LNCaP clone FGC (cell line): Measurements from ENCODE around the gene C3orf20.

Experiments used
- DNase-seq: peaks from one replicate; pipeline ENCODE4 v3.0.0-alpha.2; 2011; ENCODE audit warnings: low read depth
- H3K4me3 ChIP-seq: 2 replicates; pipeline ENCODE4 v1.5.1; 2011; ENCODE audit warnings: mild to moderate bottlenecking, low read depth, low read length, control low read depth
- TF ChIP-seq, protein P1 (sequence below): IDR thresholded peaks from 2 replicates; pipeline ENCODE4 v1.5.1; 2012; ENCODE audit warnings: mild to moderate bottlenecking; ENCODE audit not compliant: control insufficient read depth, insufficient read depth; ENCODE audit errors: extremely low read depth

C3orf20 gene

DNA sequence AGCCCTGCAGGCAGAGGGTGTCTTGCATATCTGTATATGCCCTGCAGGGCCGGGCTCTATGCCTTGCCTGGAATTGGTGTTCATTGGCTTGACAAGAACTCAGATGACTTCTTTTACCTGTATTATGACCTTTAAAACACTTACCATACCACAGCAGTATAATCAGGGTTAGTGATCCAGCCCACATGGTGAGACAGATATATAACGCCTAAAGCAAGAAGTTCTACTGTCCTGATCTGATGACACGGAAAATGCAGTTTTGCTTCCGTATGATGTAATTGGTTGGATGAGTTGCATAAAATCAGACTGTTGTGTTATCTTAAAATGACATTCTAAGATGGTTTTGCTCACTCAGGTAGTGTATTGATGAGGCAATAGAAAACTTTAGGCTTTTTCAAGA is 14.0 kb upstream of the C3orf20 start:
- no peak overlapping the region for H3K4me3 ChIP-seq
- DNase-seq = no peak
- TF ChIP-seq, protein P1, sequence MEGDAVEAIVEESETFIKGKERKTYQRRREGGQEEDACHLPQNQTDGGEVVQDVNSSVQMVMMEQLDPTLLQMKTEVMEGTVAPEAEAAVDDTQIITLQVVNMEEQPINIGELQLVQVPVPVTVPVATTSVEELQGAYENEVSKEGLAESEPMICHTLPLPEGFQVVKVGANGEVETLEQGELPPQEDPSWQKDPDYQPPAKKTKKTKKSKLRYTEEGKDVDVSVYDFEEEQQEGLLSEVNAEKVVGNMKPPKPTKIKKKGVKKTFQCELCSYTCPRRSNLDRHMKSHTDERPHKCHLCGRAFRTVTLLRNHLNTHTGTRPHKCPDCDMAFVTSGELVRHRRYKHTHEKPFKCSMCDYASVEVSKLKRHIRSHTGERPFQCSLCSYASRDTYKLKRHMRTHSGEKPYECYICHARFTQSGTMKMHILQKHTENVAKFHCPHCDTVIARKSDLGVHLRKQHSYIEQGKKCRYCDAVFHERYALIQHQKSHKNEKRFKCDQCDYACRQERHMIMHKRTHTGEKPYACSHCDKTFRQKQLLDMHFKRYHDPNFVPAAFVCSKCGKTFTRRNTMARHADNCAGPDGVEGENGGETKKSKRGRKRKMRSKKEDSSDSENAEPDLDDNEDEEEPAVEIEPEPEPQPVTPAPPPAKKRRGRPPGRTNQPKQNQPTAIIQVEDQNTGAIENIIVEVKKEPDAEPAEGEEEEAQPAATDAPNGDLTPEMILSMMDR = no peak

DNA sequence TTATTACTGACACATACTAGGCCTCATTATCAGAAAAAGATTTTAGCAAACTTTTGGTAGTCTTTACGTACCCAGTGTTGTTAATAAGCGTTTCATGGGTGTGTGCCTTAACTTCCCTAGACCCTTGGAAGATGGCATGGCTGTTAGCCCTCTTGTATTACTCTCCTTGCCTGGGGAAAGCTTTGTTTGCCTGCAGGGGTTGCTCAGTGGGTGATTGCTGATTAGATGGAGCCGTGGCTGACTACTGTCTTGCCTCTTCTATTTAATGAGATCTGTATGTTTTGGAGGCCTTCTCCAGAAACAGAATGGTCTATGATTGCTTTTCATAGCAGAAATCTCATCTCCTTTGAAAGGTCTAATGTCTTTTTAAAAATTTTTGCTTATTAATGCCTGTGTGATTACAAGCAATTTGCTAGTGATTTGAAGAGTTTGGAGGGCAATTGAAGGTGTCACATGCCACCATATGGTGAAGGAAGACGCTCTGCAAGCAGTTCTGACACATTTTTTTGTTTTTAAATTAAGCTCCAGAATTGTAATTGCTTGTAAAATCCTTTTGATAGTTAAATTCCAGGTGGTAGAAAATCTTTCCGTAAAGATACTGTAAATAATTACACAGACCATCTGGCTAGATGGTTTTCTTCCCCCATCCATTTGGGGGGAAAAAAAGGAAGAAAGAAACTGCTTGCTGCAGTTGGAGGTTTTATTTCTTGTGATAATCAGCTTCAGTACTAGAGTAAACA is 11.4 kb upstream of the C3orf20 start:
- no peak for DNase-seq
- TF ChIP-seq, protein P1 = no peak

DNA sequence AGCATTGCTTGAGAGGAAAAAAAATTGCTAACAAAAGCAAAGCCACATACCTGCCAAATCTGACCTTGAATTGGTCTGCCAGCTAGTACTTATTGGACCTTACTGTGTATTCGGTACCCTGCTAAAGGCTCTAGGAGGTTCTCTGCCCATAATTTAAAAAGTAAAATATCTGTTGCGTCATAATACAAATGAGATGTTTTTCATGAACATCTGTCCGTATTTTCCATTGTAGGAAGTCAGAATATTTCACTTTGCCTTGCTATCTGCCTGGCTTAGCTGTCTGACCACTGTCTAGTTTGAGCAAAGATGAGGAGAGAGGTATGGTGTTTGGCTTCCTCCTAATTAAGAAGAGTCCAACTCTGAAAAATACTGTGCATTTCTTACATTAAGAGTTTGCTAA is 10.8 kb upstream of the C3orf20 start:
- H3K4me3 ChIP-seq = no peak overlapping the region
- TF ChIP-seq, protein P1 = no peak
- no peak for DNase-seq

More for the DNA sequence above, 11.4 kb upstream of the C3orf20 start:
- no peak overlapping the region for H3K4me3 ChIP-seq

DNA sequence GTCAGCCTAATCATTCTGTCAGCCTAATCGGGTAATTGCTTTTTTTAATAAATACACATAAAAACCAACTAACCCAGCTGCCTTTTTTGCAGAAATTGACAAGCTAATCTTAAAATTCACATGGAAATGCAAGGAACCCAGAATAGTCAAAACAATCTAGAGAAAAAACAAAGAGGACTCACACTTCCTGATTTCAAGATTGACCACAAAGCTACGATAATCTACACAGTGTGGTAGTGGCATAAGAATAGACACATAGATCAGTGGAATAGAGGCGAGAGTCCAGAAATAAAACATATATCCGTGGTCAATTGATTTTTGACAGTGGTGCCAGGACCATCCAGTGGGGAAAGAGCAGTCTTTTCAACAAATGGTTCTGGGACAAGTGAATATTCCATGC is 2.4 kb upstream of the C3orf20 start:
- H3K4me3 ChIP-seq = no peak overlapping the region
- DNase-seq = no peak
- TF ChIP-seq, protein P1 = no peak

DNA sequence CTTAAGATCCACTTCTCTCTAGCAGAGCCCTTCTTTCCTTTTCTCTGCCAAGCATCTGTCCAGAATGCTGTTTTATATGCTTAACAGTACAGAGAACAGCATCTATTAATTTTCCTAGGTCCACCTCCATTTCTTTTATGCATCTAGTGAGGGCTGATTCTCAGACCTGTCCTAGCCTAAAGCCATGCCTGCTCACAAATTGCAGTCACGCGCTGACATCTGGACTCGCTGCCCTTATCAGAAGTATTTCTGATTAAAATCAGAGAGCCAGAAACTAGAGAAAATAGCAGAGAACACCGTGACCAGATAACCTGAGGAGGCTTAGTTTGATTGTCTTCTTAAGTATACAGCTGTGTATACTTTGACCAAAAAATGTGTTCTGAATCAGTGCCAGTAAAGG is 1.9 kb downstream of the C3orf20 start:
- DNase-seq = peak; percentile 34
- H3K4me3 ChIP-seq = no peak overlapping the region
- TF ChIP-seq, protein P1 = no peak

DNA sequence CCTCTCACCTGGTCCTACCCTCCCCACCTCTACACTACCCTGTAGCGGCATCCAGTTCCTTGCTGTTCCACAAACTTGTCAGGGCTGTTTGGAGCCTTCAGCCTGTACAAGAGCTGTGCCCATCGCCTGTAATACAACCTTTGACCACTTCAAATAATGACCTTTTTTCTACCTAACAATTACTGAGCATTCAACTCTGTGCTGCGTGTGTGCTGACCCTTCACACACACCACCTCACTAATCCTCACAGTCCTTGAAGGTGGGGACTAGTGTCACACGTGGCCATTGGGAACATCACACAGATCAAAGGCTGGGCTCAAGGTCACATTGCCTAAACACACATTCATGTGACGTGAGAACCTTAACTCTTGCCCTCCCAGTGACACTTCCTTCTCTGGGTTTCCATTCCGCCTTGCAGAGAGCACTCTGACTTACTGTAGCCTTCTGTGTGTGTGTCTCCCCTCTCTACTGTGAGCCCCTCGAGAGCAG is 3.1 kb downstream of the C3orf20 start:
- TF ChIP-seq, protein P1 = no peak
- H3K4me3 ChIP-seq = no peak overlapping the region
- DNase-seq = no peak

DNA sequence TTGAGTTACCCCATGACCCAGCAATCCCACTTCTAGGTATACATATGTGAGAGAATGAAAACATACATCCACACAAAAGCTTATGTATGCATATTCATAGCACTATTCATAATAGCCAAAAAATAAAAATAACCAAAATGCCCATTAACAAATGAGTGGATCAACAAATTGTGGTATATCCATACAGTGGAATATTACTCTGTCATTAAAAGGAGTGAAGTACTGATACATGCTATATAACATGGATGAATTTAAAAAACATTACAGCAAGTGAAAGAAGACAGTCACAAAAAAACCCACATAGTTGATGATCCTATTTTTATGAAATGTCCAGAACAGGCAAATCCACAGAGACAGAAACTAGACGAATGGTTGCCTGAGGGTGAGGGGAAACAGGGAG is 5.2 kb downstream of the C3orf20 start:
- H3K4me3 ChIP-seq = no peak overlapping the region
- DNase-seq = no peak
- TF ChIP-seq, protein P1 = no peak
